HG03432 (cell line): ENCODE measurements around the gene DYNLT1.
"Not testable (repeated sequence)": the region's sequence is repeated elsewhere in the genome, so short reads cannot be mapped to it uniquely, and the experiment has no call there.

Experiments
- ATAC-seq: cut with Tn5 transposase; IDR thresholded peaks from one replicate; pipeline ENCODE4 v1.9.1; 2021; ENCODE audit warnings: mild to moderate bottlenecking, moderate library complexity; ENCODE audit not compliant: unreplicated experiment

DYNLT1 gene

DNA sequence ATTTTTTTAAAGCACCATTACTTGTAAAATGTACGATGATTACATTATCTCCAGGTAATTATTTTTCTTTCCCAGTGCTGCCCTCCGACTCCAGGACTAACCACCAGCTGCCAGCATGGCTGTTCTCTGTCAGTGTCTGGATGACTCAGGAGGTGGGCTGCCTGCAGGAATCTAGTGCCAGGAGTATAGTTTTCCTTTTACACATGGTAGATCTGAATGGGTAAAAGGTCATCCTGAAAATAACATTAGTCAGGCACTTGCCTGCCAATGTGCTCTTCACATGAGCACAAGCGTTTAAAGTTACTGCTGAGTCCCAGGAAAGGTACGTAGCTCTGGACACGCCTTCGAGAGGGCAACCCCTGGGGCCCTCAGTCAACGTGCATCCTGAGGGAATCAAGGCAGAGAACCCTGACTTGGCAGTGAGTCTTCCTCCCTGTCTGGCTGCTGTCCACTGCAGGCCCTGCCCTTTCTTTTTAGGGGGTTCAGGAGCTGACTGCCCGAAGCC is 2.4 kb downstream of the DYNLT1 start:
- ATAC-seq: no peak

DNA sequence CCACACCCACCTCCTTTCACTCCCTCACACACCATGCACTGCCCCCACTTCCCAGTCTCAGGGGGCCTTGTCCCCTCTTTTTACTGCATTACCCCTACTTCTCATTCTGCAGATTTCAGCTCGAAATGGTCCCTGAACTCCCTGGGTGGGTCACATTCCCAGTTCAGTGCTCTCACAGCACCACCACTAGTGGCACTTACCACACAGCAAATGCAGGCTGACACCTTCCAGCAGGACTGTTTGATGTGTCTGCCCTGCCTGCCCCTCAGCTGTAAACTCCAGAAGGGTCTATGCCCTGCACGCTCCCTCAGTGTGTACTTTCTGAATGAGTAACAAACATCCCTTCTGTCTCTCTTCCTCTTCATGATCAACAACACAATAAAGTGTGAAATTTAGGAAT is 4.0 kb downstream of the DYNLT1 start:
- no peak for ATAC-seq

GRCh38 chr6:158639056-158639455 is 5.5 kb downstream of the DYNLT1 start:
- ATAC-seq: no peak

DNA sequence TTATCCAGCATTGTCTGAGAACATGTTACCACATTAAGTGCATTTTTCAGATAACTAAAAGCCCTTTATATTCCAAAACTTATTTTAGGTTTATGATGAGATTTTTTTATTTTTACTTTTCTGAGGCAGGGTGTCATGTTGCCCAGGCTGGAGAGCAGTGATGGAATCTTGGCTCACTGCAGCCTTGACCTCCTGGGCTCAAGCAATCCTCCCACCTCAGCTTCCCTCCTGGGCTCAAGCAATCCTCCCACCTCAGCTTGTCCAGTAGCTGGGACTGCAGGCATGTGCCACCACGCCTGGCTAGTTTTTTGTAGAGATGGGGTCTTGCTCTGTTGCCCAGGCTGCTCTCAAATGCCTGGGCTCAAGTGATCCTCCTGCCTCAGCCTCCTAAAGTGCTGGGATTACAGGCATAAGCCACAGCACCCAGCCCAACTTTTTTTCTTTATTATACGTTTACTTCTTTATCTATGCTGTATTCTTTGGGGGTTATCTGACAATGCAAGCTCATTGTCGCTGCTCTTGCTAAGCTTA is 6.2 kb downstream of the DYNLT1 start:
- ATAC-seq: no peak

DNA sequence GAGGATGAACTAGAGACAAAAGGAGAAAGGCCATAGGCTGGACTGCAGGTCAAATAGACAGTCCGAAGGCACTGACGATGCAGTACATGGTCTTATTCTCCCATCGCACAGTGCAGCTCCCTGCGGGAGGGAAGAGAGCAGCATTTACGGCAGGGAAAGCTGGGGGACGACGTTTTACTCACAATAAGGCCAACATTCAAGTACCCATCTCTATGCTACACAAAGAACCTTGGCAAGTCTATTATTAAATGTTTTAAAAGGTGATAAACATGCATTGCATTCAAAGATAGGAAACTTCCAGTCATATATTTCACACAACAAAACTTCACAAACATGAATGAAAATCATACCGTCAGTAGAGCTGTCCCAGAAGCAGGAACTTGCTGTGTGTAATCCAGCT is 7.8 kb downstream of the DYNLT1 start:
- no peak for ATAC-seq

GRCh38 chr6:158635427-158636073 is 9.0 kb downstream of the DYNLT1 start:
- no peak for ATAC-seq

DNA sequence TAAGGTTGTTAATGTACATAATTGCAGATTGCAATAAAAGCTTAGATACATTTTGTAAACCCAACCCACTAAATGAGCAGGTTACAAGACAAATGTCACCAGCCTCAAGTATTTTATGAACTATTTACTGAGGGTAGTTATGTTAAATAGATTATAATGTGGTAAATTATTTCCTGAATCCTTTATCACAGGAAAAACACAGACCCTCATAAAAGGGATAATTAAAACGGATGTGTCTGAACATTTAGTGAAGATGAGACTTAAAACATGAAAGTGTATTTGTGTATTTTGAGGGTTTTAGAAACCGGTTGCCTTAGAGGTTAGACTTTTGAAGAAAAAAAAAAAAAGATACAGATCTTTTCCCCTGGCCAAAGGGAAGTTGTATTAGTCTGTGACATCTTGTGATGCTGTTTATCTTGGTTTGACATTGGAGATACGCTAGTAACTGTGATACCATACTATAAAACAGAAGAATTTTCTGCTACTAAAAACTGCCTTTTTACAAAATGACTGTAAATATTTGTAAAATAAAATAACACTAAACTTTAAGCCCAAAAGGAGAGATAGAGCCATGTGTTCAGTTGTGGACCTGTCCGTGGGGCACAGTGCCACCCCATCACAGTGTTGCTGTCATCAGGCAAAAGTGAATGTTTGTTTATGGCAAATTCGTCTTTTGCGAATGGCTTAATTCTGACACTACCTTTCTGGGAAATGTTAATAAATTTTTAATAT is 9.7 kb downstream of the DYNLT1 start:
- no peak for ATAC-seq

GRCh38 chr6:158633127-158633526 is 11.4 kb downstream of the DYNLT1 start:
- ATAC-seq: no peak

DNA sequence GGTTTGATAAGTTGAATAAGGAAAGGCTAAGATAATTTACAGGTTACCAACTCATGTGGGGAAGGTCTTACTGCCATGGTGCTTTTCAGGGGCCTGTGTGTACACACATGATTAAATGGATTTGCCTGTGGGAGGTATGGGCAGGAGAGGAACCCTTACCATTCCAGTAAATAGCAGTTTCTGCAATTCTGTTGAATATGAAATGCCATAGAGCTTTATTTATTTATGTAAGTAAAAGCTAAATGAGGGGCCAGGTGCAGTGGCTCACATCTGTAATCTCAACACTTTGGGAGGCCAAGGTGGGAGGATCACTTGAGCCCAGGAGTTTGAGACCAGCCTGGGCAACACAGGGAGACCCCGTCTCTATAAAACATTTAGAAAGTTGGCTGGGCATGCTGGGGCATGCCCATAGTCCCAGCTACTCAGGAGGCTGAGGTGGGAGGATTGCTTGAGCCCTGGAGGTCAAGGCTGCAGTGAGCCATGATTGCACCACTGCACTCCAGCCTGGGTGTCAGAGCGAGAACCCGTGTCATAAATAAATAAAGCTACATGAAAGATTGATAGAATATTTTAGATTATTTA is 11.9 kb downstream of the DYNLT1 start:
- not testable (repeated sequence) for ATAC-seq

DNA sequence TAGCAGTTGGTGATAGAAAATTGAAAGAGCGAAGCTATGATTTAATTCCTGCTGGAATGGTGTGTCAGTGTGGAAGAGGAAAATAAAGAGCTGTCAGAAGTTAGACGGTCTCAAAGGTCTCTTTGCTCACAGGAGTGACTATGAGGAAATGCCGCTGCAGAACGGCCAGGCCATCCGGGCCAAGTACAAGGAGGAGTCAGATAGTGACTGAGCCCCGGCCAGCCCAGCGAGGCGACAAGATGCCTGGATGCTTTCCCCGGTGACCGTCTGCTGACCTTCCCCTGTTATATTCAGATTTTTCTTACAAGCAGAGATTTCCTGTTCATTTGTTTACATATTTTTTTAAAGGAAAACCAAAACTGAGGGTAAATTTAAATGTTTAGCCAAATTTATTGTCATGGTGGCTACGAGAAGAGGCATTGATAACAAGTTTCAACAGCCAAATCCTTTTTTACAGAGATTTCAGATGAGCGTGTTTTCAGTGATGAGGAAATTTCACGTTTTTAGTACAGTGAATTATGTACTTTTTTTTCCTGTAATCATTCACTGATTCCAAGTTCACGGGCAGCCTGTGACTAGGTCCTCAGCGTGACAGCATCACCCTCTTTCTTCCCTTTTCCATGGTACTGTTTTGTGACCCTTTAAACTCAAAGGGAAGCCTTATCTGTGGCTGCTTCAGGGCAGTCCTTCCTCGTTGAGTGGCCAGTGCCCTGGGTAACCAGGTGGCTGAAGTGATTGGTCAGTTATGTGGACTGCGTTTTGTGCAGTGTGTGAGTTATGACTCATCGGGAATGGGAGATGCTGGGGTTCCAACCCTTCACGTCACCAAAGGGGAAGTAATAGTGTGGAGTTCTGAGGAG is 12.6 kb downstream of the DYNLT1 start:
- ATAC-seq: no peak

DNA sequence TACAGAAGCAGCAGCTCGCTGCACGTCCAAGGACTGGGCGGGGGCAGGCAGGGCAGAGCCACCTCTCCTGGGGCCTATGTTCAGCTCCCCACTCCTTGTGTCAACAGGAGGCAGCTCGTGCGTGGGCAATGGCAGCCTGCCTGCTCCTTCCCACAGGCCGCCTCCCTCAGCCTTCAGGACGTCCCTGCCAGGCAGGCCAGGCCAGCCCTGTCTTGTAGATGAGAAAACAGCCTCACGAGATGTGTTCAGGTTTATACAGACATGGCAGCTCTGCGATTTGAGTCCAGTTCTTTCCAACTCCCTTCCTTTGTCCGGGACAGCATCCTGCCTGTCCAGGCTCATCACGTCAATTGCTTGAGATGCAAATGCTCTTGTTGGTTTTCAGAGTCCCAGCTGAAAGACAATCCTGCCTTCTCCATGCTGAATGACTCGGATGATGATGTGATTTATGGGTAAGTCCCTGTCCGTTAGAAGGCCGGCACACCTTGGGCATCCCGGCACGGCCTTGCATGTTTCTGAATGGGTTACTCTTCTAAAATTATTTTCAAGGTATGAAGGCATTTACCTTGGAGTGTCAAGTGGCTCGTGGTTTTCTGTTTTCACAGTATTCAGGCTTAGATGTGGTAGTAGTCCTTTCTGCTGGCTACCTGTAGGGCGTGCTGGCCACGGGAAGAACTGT is 13.5 kb downstream of the DYNLT1 start:
- ATAC-seq: no peak

DNA sequence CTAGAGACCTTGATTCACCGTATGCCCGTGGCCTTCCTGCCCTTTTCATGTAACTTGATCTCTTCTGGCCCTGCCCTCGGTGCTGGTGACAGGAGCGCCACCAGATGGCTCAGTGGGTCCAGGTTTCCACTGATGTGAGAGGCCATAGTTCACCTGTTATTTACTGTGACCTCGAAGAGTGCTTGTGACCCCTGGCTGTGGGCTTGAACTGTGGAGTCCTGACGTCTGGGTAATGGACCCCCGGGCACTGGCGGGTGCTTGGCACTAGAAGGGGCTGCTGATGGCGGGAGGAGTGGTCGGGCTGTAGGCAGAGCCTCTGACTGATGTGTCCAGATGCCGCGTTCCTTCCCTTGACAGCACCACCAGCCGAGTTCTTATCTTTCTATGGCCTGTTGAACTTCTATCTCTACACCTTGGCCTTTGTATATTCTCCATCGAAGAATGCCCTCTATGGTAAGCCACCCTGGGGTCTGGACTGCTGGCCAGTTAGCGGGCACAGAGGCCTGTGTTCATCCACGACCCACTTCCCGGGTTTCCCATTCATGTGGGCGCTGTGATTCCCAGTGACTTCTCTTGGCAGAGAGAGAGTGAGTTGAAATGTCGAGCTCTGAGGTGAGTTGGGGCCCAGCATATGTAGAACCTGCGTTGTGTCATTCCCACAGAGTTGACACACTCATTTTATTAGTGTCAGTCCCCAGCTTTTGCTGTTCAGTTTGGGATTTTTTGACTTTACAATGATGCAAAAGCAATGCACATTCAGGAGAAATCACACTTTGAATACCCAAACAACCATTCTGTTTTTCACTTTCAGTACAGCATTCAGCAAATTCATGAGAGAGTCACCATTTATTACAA is 14.9 kb downstream of the DYNLT1 start:
- no peak for ATAC-seq

GRCh38 chr6:158628542-158628941 is 16.0 kb downstream of the DYNLT1 start:
- ATAC-seq: no peak

DNA sequence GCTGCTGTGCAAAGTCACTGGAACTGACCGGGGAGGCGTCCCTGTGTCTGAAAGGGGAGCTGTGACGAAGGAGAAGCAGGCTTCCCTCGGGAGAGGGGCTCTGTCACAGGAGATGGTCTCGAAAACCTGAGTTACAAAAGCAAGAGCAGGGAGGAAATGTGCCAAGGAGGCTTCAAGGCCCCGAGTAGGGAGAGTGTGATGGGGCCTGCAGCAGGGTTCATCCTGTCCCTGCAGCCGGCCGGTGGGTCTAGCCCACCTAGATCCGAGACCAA is 16.7 kb downstream of the DYNLT1 start:
- no peak for ATAC-seq

GRCh38 chr6:158627168-158627939 is 17.2 kb downstream of the DYNLT1 start:
- no peak for ATAC-seq

- no peak for ATAC-seq
These were observed 18.0 kb downstream of the DYNLT1 start for GRCh38 chr6:158626360-158627167.

DNA sequence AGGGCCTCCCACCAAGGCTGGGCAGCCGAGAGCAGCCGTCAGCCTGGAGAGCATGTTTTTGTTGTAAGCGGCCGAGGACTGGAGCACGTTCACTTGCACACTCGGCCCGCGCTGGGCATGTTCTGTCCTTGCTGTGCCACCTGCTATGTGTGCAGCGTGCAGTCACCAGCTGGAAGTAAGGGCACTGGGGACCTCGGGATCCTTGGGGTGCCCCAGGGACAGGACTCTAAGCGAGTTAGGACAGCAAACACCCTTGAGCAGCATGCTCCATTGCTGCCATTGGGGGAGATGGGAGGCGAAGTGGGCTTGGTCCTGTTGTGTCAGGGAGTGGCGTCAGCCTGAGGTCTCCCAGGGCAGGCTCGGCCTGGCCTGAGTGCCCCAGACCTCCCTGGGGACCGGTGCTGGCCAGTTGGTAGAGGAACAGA is 18.6 kb downstream of the DYNLT1 start:
- ATAC-seq: no peak
